SK-N-SH treated with all-trans-retinoic acid at 6 μM for 48 hours (cell line): ENCODE data around the gene ITGA5.

ENCODE experiments used
- ATAC-seq: fragments of 200-7000 bp; cut with Tn5 transposase; 3 replicates; pipeline ENCODE4 v1.9.1; 2020; ENCODE audit warnings: mild to moderate bottlenecking, moderate library complexity
- ARNTL ChIP-seq: fragments of 450-650 bp; formaldehyde crosslinking; IDR thresholded peaks from 2 replicates; pipeline ENCODE4 v1.5.0; 2020; ENCODE audit warnings: low read depth, mild to moderate bottlenecking, moderate library complexity, borderline replicate concordance
- BACH2 ChIP-seq: fragments of 250-450 bp; sonication (Bioruptor Pico); IDR thresholded peaks from 2 replicates; pipeline ENCODE4 v1.9.0; 2021; ENCODE audit warnings: mild to moderate bottlenecking, borderline replicate concordance
- CREB5 ChIP-seq: fragments of 250-450 bp; sonication (Bioruptor Pico); IDR thresholded peaks from 2 replicates; pipeline ENCODE4 v1.5.1; 2020; ENCODE audit warnings: low read depth, mild to moderate bottlenecking, moderate library complexity
- CSDC2 ChIP-seq: fragments of 250-450 bp; sonication (Bioruptor Pico); IDR thresholded peaks from 2 replicates; pipeline ENCODE4 v1.5.0; 2020; ENCODE audit warnings: mild to moderate bottlenecking, moderate library complexity
- CSRNP3 ChIP-seq: fragments of 250-450 bp; sonication (Bioruptor Pico); IDR thresholded peaks from 2 replicates; pipeline ENCODE4 v1.5.1; 2021; ENCODE audit warnings: mild to moderate bottlenecking, moderate library complexity
- GLIS3 ChIP-seq: fragments of 250-450 bp; sonication (Bioruptor Pico); IDR thresholded peaks from 2 replicates; pipeline ENCODE4 v1.5.0; 2020; ENCODE audit warnings: mild to moderate bottlenecking, moderate library complexity
- ISL1 ChIP-seq: fragments of 250-450 bp; sonication (Bioruptor Pico); IDR thresholded peaks from 2 replicates; pipeline ENCODE4 v2.1.2; 2022; ENCODE audit warnings: mild to moderate bottlenecking, moderate library complexity
- OSR1 ChIP-seq: fragments of 250-450 bp; sonication (Bioruptor Pico); IDR thresholded peaks from 2 replicates; pipeline ENCODE4 v1.8.0; 2022; ENCODE audit warnings: moderate library complexity, mild to moderate bottlenecking, inconsistent platforms
- PATZ1 ChIP-seq: fragments of 250-450 bp; sonication (Bioruptor Pico); IDR thresholded peaks from 2 replicates; pipeline ENCODE4 v1.8.0; 2020; ENCODE audit warnings: mild to moderate bottlenecking, moderate library complexity, borderline replicate concordance
- RARB ChIP-seq: fragments of 250-450 bp; sonication (Bioruptor Pico); IDR thresholded peaks from 2 replicates; pipeline ENCODE4 v1.8.0; 2021; ENCODE audit warnings: mild to moderate bottlenecking, moderate library complexity
- TCF4 ChIP-seq: fragments of 250-450 bp; sonication (Bioruptor Pico); IDR thresholded peaks from 2 replicates; pipeline ENCODE4 v1.8.0; 2021; ENCODE audit warnings: mild to moderate bottlenecking, moderate library complexity, borderline replicate concordance
- TOX ChIP-seq: fragments of 250-450 bp; sonication (Bioruptor Pico); IDR thresholded peaks from 2 replicates; pipeline ENCODE4 v1.8.0; 2021; ENCODE audit warnings: mild to moderate bottlenecking, moderate library complexity, borderline replicate concordance
- TSHZ2 ChIP-seq: fragments of 250-450 bp; sonication (Bioruptor Pico); IDR thresholded peaks from 2 replicates; pipeline ENCODE4 v1.5.0; 2020; ENCODE audit warnings: mild to moderate bottlenecking, moderate library complexity
- ZC3H10 ChIP-seq: fragments of 250-450 bp; sonication (Bioruptor Pico); IDR thresholded peaks from 2 replicates; pipeline ENCODE4 v1.5.1; 2021; ENCODE audit warnings: mild to moderate bottlenecking, moderate library complexity
- ZFP30 ChIP-seq: fragments of 450-650 bp; formaldehyde crosslinking; IDR thresholded peaks from 2 replicates; pipeline ENCODE4 v1.5.0; 2022; ENCODE audit warnings: mild to moderate bottlenecking, moderate library complexity
- ZNF565 ChIP-seq: fragments of 450-650 bp; formaldehyde crosslinking; conservative IDR thresholded peaks from 2 replicates; pipeline ENCODE4 v1.5.0; 2020; ENCODE audit warnings: low read depth, mild to moderate bottlenecking, moderate library complexity
- ZNF70 ChIP-seq: fragments of 450-650 bp; formaldehyde crosslinking; IDR thresholded peaks from 2 replicates; pipeline ENCODE4 v1.5.0; 2020; ENCODE audit warnings: mild to moderate bottlenecking, moderate library complexity
- ZNF8 ChIP-seq: fragments of 450-650 bp; formaldehyde crosslinking; IDR thresholded peaks from 2 replicates; pipeline ENCODE4 v1.5.0; 2020; ENCODE audit warnings: mild to moderate bottlenecking, moderate library complexity

Gene ITGA5

GRCh38 chr12:54398995-54399793 lies 19.9 kb downstream of the ITGA5 start:
- TF ChIP-seq PATZ1 (CRISPR knock-in tag): no peak
- TF ChIP-seq TOX (CRISPR knock-in tag): no peak
- TF ChIP-seq TCF4 (CRISPR knock-in tag): no peak
- TF ChIP-seq OSR1 (CRISPR knock-in tag): no peak
- TF ChIP-seq CSDC2 (CRISPR knock-in tag): no peak
- TF ChIP-seq ZFP30 (CRISPR knock-in tag): no peak
- TF ChIP-seq, all 23 proteins: peak for 0
- ATAC-seq: peak; percentile 97

GRCh38 chr12:54398218-54398617 lies 20.8 kb downstream of the ITGA5 start:
- TF ChIP-seq OSR1 (CRISPR knock-in tag) (no peak), PATZ1 (CRISPR knock-in tag) (no peak)
- TF ChIP-seq, all 23 proteins: peak for 0
- no peak for ATAC-seq

- no peak for ATAC-seq
- TF ChIP-seq GLIS3 (no peak), ISL1 (no peak), ZC3H10 (no peak), ZFP30 (CRISPR knock-in tag) (no peak), TSHZ2 (CRISPR knock-in tag) (no peak), ZNF565 (CRISPR knock-in tag) (no peak), ARNTL (no peak), RARB (CRISPR knock-in tag) (no peak), ZNF70 (CRISPR knock-in tag) (no peak), OSR1 (CRISPR knock-in tag) (no peak), ZNF8 (no peak)
These were observed 21.9 kb downstream of the ITGA5 start for GRCh38 chr12:54397157-54397556.

- ATAC-seq: no peak
- TF ChIP-seq BACH2 (no peak), ZFP30 (CRISPR knock-in tag) (no peak), CREB5 (no peak), CSRNP3 (CRISPR knock-in tag) (no peak), ZC3H10 (no peak), ZNF70 (CRISPR knock-in tag) (no peak), ZNF565 (CRISPR knock-in tag) (no peak), ISL1 (no peak)
These were observed 23.5 kb downstream of the ITGA5 start for GRCh38 chr12:54395545-54395944.
